ENCODE data around the gene FAM222A.

DNA sequence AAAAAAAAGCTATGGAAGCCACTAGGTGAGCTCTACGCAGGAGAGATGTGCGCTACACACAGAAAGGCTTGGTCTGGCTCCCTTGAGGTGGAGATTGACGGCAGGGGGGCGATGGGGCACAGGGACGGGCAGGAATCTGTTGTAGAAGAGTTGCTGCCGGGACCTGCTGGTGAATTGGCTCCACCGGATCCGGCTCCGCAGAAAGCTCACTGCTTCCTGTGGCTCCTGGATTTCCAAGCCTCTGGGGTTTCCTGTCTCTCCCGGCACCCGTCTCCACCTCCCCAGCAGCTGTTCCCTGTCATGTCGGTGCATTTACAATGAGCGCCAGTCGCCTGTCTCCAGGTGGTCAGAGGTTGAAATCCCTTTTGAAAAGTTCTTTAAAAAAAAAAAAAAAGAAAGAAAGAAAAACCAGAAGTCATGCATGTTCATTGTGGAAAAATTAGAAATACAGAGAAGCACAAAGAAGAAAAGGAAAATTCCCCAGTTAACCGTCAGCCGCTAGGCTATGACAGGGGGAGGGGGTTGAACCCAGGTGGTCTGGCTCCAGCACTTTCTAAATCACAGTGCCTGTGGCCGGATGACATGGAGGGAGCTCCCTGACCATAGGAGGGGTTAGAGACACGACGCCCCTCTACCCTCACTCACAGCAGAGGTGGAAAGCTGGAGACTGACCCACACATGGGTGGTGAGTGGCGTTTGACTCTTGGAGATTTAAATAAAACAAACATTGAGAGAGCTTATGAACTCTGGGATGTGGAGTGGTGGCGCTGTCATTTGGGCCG, 20.8 kb downstream of the FAM222A start:
- TF ChIP-seq YY1 (IDR thresholded peaks at IDR 0.05; ENCODE audit: extremely low read depth, insufficient replicate concordance, low read depth, low read length), result no peak
- TF ChIP-seq, protein P1, sequence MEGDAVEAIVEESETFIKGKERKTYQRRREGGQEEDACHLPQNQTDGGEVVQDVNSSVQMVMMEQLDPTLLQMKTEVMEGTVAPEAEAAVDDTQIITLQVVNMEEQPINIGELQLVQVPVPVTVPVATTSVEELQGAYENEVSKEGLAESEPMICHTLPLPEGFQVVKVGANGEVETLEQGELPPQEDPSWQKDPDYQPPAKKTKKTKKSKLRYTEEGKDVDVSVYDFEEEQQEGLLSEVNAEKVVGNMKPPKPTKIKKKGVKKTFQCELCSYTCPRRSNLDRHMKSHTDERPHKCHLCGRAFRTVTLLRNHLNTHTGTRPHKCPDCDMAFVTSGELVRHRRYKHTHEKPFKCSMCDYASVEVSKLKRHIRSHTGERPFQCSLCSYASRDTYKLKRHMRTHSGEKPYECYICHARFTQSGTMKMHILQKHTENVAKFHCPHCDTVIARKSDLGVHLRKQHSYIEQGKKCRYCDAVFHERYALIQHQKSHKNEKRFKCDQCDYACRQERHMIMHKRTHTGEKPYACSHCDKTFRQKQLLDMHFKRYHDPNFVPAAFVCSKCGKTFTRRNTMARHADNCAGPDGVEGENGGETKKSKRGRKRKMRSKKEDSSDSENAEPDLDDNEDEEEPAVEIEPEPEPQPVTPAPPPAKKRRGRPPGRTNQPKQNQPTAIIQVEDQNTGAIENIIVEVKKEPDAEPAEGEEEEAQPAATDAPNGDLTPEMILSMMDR (IDR thresholded peaks at IDR 0.05 in 2 of 3, conservative IDR thresholded peaks at IDR 0.05 in 1 of 3; ENCODE audit: borderline replicate concordance in 1 of 3, insufficient read depth in 1 of 3, low read depth in 2 of 3, low read length in 2 of 3), result no peak
- no peak for TF ChIP-seq POLR2AphosphoS5 (IDR thresholded peaks at IDR 0.05; ENCODE audit: low read depth, low read length)
- TF ChIP-seq EGR1 (IDR thresholded peaks at IDR 0.05; ENCODE audit: low read depth), result no peak
- no peak for TF ChIP-seq RAD21 (IDR thresholded peaks at IDR 0.05; ENCODE audit: low read depth)
- no peak for TF ChIP-seq EZH2 (IDR thresholded peaks at IDR 0.05)
